GM21515 (cell line): ENCODE data around the gene JAZF1.

Experiments
- ATAC-seq: cut with Tn5 transposase; IDR thresholded peaks from one replicate; pipeline ENCODE4 v1.9.1; 2021; ENCODE audit not compliant: unreplicated experiment

JAZF1 gene

GRCh38 chr7:27921081-27921836 lies 259.3 kb downstream of the JAZF1 start:
- ATAC-seq, result peak; percentile 60

- ATAC-seq, result no peak
Measured at GRCh38 chr7:27920281-27920946, 260.2 kb downstream of the JAZF1 start.

- ATAC-seq, result no peak
Measured at GRCh38 chr7:27918503-27918902, 262.1 kb downstream of the JAZF1 start.

GRCh38 chr7:27917774-27918314 lies 262.8 kb downstream of the JAZF1 start:
- no peak for ATAC-seq

- ATAC-seq, result no peak
Measured at GRCh38 chr7:27917119-27917518, 263.5 kb downstream of the JAZF1 start.

- no peak for ATAC-seq
Measured at GRCh38 chr7:27916372-27916771, 264.2 kb downstream of the JAZF1 start.

GRCh38 chr7:27914409-27914808 lies 266.2 kb downstream of the JAZF1 start:
- no peak for ATAC-seq

- no peak for ATAC-seq
Measured at GRCh38 chr7:27912751-27913150, 267.8 kb downstream of the JAZF1 start.

- ATAC-seq, result no peak
Measured at GRCh38 chr7:27911920-27912319, 268.7 kb downstream of the JAZF1 start.

- ATAC-seq, result no peak
Measured at GRCh38 chr7:27910326-27910725, 270.3 kb downstream of the JAZF1 start.

- ATAC-seq, result no peak
Measured at GRCh38 chr7:27908534-27909165, 271.9 kb downstream of the JAZF1 start.

- no peak for ATAC-seq
Measured at GRCh38 chr7:27906385-27907091, 274.1 kb downstream of the JAZF1 start.

- no peak for ATAC-seq
Measured at GRCh38 chr7:27905951-27906350, 274.6 kb downstream of the JAZF1 start.

- peak; percentile 89 for ATAC-seq
Measured at GRCh38 chr7:27901028-27901760, 279.4 kb downstream of the JAZF1 start.

GRCh38 chr7:27900006-27900405 lies 280.6 kb downstream of the JAZF1 start:
- ATAC-seq, result no peak

GRCh38 chr7:27899601-27900000 lies 281.0 kb downstream of the JAZF1 start:
- no peak for ATAC-seq

GRCh38 chr7:27897441-27897847 lies 283.2 kb downstream of the JAZF1 start:
- no peak for ATAC-seq

- no peak for ATAC-seq
Measured at GRCh38 chr7:27897001-27897400, 283.6 kb downstream of the JAZF1 start.

- no peak for ATAC-seq
Measured at GRCh38 chr7:27895551-27895950, 285.0 kb downstream of the JAZF1 start.

- ATAC-seq, result peak; percentile 99
Measured at GRCh38 chr7:27890205-27890849, 290.3 kb downstream of the JAZF1 start.
